COLO829 (cell line): ENCODE measurements around the gene ZER1.

Experiments
- DNase-seq: peaks from one replicate; pipeline ENCODE4 v3.0.0; 2012; ENCODE audit warnings: low spot score

The ZER1 gene

DNA sequence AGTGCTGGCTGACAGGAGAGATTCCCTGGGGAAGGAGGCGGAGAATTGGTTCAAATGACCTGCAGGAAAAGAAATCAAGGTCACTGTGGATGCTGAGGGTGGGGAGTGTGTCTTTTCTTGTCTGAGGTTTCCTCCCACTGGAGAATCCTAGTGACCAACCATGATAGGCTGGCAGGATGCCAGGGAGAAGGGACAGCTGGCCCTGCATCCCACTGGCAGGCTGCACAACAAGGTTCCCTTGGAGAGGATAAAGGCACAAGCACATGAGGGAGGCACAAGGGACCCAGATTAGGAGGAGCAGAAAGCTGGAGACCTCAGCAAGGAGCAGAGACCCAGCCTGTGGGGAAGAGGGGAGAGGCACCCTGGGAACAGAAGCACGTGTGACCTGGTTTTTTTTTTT lies 36.4 kb downstream of the ZER1 start:
- DNase-seq = no peak

DNA sequence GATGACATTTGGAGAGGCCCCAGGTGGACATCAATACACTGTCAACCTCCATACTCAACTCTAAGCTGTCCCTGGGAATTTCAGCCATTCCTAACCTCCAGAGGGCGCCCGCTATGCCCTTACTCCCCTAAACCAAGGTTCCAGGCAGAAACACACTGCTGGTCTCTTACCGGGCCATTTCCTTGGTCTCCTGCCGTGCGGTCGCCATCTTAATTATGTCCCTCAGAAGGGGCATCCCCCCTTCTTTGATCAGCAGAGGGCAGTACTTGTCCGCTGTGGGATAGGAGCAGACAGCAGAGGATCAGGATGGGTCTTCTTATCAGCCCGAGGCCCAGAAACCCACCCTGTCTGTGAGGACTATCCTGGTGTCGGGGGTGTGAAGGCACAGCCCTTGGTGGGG lies 38.5 kb downstream of the ZER1 start:
- DNase-seq = peak; percentile 78

- DNase-seq = no peak
Measured at GRCh38 chr9:128732576-128732975, 39.2 kb downstream of the ZER1 start.

- DNase-seq = no peak
Measured at GRCh38 chr9:128731691-128732090, 40.0 kb downstream of the ZER1 start.

- DNase-seq = no peak
Measured at GRCh38 chr9:128731093-128731492, 40.6 kb downstream of the ZER1 start.

- no peak for DNase-seq
Measured at GRCh38 chr9:128729766-128730517, 41.8 kb downstream of the ZER1 start.

GRCh38 chr9:128729302-128729701 lies 42.4 kb downstream of the ZER1 start:
- DNase-seq = no peak

- DNase-seq = no peak
Measured at GRCh38 chr9:128728298-128728697, 43.4 kb downstream of the ZER1 start.

GRCh38 chr9:128727640-128728248 lies 44.0 kb downstream of the ZER1 start:
- no peak for DNase-seq

DNA sequence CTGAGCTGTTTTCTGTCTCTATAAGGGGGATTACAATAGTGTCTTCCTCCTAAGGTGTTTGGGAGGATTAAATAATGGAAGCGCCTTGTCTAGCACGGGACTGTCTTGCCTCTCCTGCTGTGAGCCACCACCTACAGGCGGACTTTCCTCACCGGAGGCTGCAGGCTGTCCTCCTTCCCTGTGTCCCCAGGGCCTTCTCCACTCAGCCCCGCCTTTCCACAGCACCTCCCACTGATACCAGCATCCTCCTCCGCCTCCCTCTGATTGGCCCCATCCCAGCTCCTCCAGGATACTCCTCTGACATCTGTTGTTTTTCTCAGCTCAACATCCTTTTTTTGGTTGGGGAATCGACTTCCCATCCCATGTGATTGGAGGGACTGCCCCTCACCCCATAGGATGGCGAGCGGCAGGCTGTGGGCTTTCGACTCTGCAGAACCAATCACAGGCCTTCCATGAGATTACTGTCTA lies 46.9 kb downstream of the ZER1 start:
- DNase-seq = peak; percentile 72

- DNase-seq = peak; percentile 100
Measured at GRCh38 chr9:128723866-128724743, 47.6 kb downstream of the ZER1 start, which contains the start of gene ZDHHC12. Gene ZDHHC12 (minus strand): TSS chr9:128724127. CDS start chr9:128724093, 34 bp downstream.

DNA sequence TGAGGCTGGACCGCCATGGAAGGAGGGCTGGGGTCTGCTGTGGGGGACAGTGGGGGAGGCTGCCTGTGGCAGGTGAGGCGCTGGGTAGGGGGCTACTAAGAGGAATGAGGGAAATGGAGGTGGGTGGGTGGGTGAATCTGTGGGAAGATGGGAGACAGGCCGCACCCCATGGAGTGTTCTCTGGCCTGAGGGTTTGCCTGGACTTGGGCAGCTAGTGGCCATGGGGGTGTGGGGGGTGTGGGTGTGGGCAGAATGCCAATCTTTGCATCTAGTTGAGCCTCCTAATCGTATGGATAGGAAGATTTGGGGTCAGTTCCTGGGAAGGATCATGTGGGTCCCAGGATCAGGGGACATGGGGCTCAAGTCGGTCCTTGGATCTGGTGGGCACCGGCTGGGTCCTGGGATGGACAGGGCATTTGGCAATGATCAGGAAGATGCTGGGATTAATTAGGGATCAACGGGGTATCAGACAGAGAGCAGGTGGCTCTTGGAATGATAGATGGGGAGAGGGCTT lies 48.3 kb downstream of the ZER1 start:
- peak; percentile 23 for DNase-seq

GRCh38 chr9:128722380-128723351 lies 49.1 kb downstream of the ZER1 start:
- DNase-seq = no peak

GRCh38 chr9:128721487-128722010 lies 50.2 kb downstream of the ZER1 start:
- no peak for DNase-seq

DNA sequence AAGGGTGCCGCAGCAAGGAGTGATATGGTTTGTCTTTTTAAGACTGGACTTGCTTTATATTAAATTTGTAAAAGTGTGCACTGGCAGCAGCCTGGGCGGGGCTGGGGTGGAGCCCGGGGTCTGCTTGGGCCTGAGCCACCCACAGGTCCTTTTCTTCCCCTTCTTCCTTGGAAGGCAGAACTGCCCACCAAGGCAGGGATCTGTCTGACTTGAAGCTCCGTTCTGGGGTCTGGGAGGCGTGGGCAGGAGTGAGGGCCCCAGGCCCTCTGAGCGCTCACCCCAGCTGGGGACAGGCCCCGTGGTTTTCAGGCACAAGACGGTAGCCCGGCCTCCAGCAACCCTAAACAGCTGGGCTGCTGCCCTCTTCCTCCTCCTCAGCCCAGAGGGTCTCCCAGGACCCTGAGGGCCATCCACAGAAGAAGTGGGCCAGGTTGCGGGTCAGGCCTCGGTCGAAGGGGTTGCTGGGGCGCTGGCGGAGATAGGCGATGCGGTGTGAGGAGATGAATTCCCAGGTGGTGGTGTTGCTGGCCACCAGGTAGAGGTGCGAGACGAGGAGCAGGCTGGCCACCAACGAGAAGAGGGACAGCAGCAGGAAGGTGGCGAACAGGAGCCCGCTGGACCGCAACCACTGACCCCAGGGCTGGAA lies 50.8 kb downstream of the ZER1 start:
- DNase-seq = no peak

DNA sequence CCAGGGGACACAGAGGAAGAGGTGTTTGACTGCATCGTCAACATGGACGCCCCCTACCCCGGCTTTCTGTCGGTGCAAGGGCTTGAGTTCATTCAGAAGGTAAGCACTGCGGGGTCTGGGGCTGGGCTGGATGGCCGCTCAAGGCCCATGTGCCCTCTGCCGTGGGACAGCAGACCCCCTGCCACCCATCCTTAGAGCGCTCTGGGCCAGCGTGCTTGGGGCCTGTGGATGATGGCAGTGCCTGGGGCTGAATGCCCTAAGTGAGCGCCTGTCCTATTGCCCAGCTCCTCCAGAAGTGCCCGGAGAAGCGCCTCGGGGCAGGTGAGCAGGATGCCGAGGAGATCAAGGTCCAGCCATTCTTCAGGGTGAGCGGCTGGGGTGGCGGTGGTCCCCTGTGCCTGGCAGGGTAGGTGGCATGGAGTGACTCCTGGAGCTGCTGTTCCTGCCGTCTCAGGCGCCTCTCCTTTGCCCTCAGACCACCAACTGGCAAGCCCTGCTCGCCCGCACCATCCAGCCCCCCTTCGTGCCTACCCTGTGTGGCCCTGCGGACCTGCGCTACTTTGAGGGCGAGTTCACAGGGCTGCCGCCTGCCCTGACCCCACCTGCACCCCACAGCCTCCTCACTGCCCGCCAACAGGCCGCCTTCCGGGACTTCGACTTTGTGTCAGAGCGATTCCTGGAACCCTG lies 51.7 kb downstream of the ZER1 start:
- no peak for DNase-seq

DNA sequence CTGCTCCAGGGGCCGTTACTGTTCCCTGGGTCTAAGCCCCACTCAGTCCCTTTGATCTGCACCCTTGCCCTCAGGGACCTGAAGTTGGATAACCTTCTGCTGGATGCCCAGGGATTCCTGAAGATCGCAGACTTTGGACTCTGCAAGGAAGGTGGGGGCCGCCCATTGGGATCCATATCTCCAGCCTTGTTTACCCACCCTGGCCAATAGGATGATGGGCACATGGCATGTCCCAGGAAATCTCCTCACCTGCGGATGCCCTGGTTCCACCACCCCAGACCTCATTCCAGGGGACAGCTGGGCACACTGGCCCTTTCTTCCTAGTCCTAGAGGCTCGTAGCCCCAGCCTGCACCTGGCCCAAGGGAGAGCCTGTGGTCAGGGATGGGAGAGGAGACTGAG lies 53.3 kb downstream of the ZER1 start:
- no peak for DNase-seq

GRCh38 chr9:128718047-128718446 lies 53.7 kb downstream of the ZER1 start:
- no peak for DNase-seq

DNA sequence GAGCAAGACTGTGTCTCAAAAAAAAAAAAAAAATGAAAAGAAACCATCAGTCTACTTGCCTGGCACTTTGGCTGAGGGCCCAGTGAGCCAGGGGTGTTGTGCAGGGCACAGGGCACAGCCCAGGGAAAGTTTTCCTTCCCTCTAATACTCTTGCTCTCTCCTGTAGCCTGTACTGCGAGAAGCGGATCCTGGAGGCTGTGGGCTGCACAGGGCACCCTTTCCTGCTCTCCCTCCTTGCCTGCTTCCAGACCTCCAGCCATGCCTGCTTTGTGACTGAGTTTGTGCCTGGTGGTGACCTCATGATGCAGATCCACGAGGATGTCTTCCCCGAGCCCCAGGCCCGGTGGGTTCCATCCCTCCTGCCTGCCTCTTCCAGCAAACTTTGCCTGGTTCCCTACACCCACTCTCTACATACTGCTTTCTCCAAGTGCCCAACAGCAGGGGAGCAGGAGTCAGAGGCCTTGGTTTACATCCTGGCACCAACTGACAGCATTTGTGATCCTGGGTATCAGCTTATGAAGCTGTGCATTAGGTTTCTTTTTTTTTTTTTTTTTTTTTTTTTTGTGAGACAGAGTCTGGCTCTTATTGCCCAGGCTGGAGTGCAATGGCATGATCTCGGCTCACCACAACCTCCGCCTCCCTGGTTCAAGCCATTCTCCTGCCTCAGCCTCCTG lies 55.0 kb downstream of the ZER1 start:
- DNase-seq = no peak
